COLO829 (cell line): Measurements from ENCODE around the gene SBF2.
"Not testable (repeated sequence)": the region's sequence is repeated elsewhere in the genome, so short reads cannot be mapped to it uniquely, and the experiment has no call there.

Source experiments
- DNase-seq: peaks from one replicate; pipeline ENCODE4 v3.0.0; 2012; ENCODE audit warnings: low spot score

SBF2 gene

GRCh38 chr11:10064828-10065227 lies 229.2 kb downstream of the SBF2 start:
- DNase-seq, result no peak

DNA sequence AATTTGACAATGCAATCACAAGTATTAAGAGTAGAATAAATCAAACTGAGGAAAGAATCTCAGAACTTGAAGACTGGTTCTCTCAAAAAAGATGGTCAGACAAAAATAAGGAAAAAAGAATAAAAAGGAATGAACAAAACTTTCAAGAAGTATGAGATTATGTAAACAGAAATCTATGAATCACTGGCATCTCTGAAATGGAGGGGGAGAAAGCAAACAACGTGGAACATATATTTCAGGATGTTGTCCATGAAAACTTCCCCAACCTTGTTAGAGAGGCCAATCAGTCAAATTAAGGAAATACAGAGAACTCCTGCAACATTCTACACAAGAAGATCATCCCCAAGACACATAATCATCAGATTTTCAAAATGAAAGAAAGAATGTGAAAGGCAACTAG lies 235.7 kb downstream of the SBF2 start:
- DNase-seq, result no peak

DNA sequence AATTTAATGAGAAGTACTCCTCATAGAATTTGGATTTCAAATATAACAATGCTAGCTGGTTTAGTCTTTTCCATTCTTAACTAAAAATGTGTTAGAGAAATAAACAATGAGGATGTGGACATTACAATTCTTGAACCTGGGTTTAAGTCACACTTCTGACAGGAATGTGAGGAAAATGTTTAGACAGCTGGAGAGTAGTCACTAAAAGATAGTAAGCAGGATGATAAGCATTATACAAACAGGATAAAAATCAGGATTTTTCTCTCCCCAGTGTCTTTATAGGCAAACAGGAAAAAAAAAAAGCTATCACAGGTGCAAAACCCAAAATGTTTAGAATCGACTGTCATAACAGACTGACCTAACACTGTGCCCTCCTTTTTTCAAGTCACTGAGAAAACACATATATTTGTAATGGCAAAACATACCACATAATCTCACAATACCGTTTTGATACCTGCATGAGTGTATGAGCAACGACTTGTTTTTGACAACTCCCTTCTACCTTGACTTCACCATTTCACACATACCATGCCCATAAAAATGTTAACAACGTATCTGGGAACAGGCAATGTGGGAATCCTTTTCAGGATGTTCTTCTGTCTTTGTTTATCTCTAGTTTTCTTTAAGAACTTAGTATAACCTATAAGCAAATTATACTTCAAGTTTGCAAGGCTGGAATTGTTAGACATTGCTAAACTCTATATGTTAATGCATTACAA lies 242.0 kb downstream of the SBF2 start:
- DNase-seq, result no peak

GRCh38 chr11:10050561-10050960 lies 243.5 kb downstream of the SBF2 start:
- DNase-seq, result no peak

DNA sequence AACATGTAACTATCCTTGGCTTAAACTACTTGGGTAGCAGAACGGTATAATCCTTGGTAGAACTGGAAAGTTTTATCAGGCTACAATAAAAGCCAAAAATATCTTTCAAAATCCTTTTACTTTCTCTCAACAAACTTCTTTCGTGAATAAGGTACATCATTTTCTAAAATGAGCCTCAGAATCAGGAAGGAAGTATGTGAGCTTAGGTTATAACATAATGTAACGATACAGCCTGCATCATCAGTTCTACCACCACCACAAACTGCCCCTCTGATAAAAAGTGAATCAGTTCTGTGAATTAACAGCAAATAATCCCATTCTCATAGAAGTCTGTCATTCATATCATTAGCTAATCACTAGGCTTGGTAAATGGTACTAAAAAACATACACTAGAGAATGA lies 244.3 kb downstream of the SBF2 start:
- no peak for DNase-seq

DNA sequence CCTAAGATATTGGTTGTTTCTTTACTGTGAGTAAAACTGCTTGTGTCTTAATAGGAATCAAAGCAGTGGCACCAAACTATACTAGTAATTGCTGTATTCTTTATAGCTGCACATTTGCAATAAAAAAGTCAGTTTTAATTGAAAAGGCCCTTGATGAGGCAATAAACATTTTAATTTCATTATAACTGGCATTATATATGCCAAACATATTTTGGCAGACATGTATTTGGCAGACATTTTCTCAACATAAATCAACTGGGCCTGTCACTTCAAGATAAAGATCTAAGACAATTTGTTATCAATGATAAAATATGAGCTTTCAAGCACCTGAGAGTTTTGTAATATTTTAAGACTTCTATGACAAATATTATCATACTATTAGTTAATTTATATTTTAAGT lies 245.7 kb downstream of the SBF2 start:
- DNase-seq, result no peak

DNA sequence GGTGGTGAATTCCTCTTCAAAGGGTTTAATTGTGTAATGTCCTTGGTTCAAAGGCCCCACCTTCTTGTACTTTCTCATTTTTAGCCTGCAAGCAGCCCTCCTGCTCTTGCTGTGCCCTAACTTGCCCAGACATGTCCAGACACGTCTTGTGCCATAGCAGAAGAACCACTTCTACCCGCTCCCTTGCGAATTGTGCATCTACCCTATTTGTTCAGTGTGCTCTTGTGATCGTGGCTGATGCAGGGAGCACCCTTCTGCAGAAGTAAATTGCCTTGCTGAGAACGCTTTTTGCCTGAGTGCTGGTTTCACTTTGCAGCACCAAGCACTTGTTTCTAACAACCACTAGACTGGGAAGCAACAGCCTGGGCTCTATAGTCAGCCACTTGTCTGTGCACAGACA lies 249.4 kb downstream of the SBF2 start:
- DNase-seq, result no peak

- no peak for DNase-seq
Measured at GRCh38 chr11:10042699-10043098, 251.3 kb downstream of the SBF2 start.

DNA sequence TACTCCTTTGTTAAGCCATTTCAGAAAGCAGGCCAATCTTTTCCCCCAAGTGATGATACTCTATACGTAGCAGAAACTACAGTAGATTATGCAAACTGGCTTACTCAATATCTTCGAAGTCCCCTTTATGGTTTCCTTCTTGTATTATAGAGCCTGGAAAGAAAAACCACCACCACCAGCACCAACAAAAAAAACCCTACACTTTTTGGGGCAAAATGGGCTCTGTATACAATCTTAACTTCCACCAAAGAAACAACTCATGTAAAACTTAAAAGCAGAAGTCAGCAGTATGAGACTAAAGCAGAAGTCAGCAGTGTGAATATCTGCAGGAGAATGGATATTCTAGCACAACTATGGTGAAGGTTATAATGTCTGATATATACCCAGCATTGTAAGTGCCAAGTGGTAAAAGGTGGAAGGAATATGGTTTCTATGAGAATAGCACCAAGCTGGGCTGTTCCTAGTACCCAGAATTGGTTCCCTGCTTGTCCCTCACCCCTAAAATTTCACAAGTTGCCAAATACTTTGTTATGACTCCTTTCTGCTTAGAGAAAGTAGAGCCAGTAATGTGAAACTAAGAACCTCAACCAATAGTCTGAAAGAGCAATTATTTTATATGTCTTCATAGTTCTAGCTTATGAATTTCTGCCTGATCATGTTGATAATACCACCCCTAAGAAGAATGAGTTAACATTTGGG lies 252.1 kb downstream of the SBF2 start:
- DNase-seq, result no peak

GRCh38 chr11:10041332-10041731 lies 252.7 kb downstream of the SBF2 start:
- DNase-seq, result no peak

- no peak for DNase-seq
Measured at GRCh38 chr11:10038521-10039302, 255.3 kb downstream of the SBF2 start.

GRCh38 chr11:10035932-10036331 lies 258.1 kb downstream of the SBF2 start:
- DNase-seq, result not testable (repeated sequence)

- DNase-seq, result no peak
Measured at GRCh38 chr11:10032935-10033334, 261.1 kb downstream of the SBF2 start.

DNA sequence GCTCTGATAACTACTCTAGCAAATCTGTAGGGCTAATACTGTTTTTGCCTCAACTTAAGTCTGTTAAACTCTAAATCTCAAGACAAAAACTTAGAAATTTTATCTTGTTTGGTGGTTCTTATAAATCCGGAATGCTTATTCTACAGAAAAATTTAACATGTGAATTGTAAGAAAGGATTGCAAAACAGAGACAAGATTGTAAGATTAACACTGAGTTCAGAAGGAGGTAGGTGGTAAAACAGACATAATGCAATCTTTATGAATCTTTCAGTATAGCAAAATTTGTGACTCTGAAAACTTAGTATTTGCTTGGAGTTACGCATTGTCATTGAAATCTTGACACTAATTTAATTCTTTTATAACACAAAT lies 263.9 kb downstream of the SBF2 start:
- DNase-seq, result no peak

- no peak for DNase-seq
Measured at GRCh38 chr11:10029386-10030121, 264.5 kb downstream of the SBF2 start.

DNA sequence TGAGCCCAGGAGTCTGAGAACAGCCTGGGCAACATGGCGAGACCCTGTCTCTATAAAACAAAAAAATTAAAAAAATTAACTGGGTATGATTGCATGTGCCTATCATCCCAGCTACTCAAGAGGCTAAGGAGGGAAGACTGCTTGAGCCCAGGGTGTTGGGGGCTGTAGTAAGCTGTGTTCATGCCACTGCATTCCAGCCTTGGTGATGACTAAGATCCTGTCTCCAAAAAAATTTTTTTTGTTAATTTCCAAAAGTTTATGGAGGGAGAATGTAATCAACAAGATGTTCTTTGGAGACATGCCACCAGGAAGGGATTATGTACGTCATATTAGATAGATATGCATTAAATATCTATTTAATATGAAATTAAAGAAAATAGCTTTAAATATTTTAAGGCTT lies 267.5 kb downstream of the SBF2 start:
- no peak for DNase-seq

- no peak for DNase-seq
Measured at GRCh38 chr11:10023212-10023611, 270.8 kb downstream of the SBF2 start.

DNA sequence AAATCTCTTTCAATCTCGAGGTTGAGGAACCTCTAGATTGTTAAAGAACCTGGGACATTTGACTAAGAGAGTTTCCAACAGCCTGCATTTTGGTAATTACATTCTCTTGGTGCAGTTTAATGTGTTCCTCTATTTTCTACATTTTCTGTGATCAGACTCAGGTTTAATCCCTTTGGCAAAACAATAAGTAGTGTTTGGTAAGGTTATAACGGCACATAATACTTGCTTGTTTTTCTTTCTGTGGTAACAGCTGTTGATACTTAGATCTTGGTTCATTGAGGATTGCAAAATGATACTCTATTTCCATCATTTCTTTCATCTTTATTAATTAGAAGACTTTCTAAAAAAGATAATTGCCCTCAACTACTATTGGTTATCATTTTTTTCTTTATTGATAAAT lies 271.3 kb downstream of the SBF2 start:
- DNase-seq, result no peak

DNA sequence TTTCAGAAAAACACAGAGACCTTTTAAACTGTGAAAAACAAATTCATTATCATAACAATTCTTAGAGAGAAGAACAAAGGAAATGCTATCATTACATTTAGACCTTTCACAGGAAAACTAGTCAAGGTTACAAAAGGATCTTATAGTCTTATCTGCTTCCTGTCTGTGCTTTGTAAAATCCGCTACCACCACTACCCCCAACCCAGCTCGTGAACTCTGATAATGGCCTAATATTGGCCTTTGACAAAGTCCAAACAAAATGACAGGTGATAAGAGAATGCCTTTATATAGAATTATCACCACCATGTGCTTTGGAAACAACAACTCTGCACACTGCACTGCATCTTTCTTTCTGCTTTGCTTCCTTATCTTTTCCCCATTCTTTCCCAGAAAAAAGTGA lies 272.5 kb downstream of the SBF2 start:
- DNase-seq, result no peak

DNA sequence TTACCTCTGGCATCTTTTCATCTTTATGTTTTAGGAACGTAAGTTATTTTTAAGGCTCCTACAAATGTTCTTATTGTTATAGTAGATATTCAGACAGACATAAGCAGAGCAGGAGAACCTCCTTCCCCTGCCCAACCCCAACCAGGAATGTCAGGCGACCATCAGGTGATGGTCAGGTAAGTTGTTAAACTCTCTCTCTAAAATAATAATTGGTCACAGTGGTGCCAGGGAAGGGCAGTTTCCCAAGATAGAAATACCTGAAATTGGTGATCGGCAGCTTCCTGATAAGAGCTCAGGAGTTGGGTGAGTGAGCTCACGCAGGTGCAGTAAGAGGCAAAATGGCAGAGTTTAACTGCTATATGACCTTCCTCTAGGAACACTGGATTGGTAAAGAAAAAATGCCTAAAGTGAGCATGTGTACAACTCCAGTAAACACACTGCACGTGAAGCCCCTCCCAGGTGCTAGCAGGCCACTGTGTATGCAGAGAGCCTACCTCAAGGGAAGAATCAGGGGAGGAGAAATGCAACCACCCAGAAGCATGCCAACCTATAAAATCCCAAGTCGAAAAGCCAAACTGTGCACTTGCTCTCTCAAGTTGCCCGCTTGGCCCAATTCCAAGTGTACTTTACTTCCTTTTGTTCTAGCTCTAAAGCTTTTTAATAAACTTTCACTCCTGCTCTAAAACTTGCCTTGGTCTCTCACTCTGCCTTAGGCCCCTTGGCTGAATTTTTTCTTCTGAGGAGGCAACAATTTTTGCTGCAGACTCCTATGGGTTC lies 273.9 kb downstream of the SBF2 start:
- DNase-seq, result no peak

DNA sequence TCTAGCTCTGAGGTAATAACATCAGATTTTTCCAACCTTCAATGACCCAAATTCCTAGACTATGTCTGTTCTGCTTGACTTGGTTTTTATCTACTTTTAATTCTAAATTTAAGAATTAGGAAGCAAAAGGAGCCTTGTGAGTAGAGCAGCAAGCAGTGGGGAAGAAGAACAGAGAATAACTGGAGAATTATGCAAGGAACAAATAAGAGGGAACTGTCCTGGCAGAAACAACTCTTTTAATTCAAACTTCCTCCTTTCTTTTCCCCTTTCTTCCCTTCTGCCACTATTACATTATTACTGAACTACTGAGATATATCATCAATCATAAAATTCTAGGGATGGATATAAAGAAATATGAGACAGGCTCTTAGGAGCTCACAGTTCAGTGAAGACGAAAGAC lies 276.1 kb downstream of the SBF2 start:
- DNase-seq, result no peak

GRCh38 chr11:10017050-10017449 lies 277.0 kb downstream of the SBF2 start:
- no peak for DNase-seq
